ENCODE measurements around the gene SECTM1.
"Not testable (repeated sequence)": the region's sequence is repeated elsewhere in the genome, so short reads cannot be mapped to it uniquely, and the experiment has no call there.

Gene SECTM1

GRCh38 chr17:82333279-82334171 is at the start of gene SECTM1:
Gene SECTM1 (minus strand): TSS chr17:82333766. CDS start chr17:82327240, 6,526 bp downstream.
- no peak for DNase-seq

- DNase-seq = no peak
Observed at GRCh38 chr17:82382933-82383255, 49.3 kb upstream of the SECTM1 start.

- not testable (repeated sequence) for DNase-seq
Observed at GRCh38 chr17:82382220-82382932, 48.8 kb upstream of the SECTM1 start.

GRCh38 chr17:82381703-82382009 is 48.1 kb upstream of the SECTM1 start:
- DNase-seq = not testable (repeated sequence)

- no peak for DNase-seq
Observed at GRCh38 chr17:82380860-82381702, 47.5 kb upstream of the SECTM1 start.

GRCh38 chr17:82378741-82379021 is 45.1 kb upstream of the SECTM1 start:
- DNase-seq = no peak

- DNase-seq = no peak
Observed at GRCh38 chr17:82377924-82378740, 44.6 kb upstream of the SECTM1 start.

- not testable (repeated sequence) for DNase-seq
Observed at GRCh38 chr17:82377294-82377693, 43.7 kb upstream of the SECTM1 start.

- DNase-seq = no peak
Observed at GRCh38 chr17:82376042-82376730, 42.6 kb upstream of the SECTM1 start.

GRCh38 chr17:82375359-82376041 is 41.9 kb upstream of the SECTM1 start:
- DNase-seq = no peak

GRCh38 chr17:82374626-82375331 is 41.2 kb upstream of the SECTM1 start:
- DNase-seq = no peak

GRCh38 chr17:82373731-82374625 is 40.4 kb upstream of the SECTM1 start:
- DNase-seq = no peak

- DNase-seq = not testable (repeated sequence)
Observed at GRCh38 chr17:82373072-82373452, 39.5 kb upstream of the SECTM1 start.

GRCh38 chr17:82372249-82373071 is 38.9 kb upstream of the SECTM1 start:
- DNase-seq = no peak

- DNase-seq = no peak
Observed at GRCh38 chr17:82371333-82372248, 38.0 kb upstream of the SECTM1 start, which contains the start of gene UTS2R. Gene UTS2R (plus strand): TSS chr17:82371765. CDS start chr17:82374325, 2,560 bp downstream.

- no peak for DNase-seq
Observed at GRCh38 chr17:82370471-82371332, 37.1 kb upstream of the SECTM1 start.

- DNase-seq = no peak
Observed at GRCh38 chr17:82369211-82369610, 35.6 kb upstream of the SECTM1 start.

Data from NCI-H2081 treated with DMSO at 0.1 percent for 48 hours (cell line).